GOT3 (cell line): ENCODE data around the gene DLG2.
"Not testable (repeated sequence)": the region's sequence is repeated elsewhere in the genome, so short reads cannot be mapped to it uniquely, and the experiment has no call there.

ENCODE experiments used
- DNase-seq: peaks from one replicate; lab custom pipeline; 2025; ENCODE audit warnings: mixed read lengths; lab: John Stamatoyannopoulos, UW

Gene DLG2

GRCh38 chr11:85231588-85231987, 395.6 kb downstream of the DLG2 start:
- DNase-seq: no peak

GRCh38 chr11:85229723-85230122, 397.4 kb downstream of the DLG2 start:
- not testable (repeated sequence) for DNase-seq

- DNase-seq: no peak
These were observed 430.2 kb downstream of the DLG2 start for GRCh38 chr11:85196968-85197367.

GRCh38 chr11:85195934-85196333, 431.2 kb downstream of the DLG2 start:
- DNase-seq: no peak

- DNase-seq: no peak
These were observed 439.2 kb downstream of the DLG2 start for GRCh38 chr11:85187992-85188391.

- no peak for DNase-seq
These were observed 442.4 kb downstream of the DLG2 start for GRCh38 chr11:85184721-85185120.

GRCh38 chr11:85182441-85183387, 444.4 kb downstream of the DLG2 start:
- no peak for DNase-seq

GRCh38 chr11:85180528-85180927, 446.6 kb downstream of the DLG2 start:
- DNase-seq: no peak

- DNase-seq: no peak
These were observed 455.4 kb downstream of the DLG2 start for GRCh38 chr11:85171648-85172257.

GRCh38 chr11:85170184-85170583, 457.0 kb downstream of the DLG2 start:
- no peak for DNase-seq

GRCh38 chr11:85167471-85167870, 459.7 kb downstream of the DLG2 start:
- no peak for DNase-seq

- DNase-seq: no peak
These were observed 460.1 kb downstream of the DLG2 start for GRCh38 chr11:85167038-85167437.

- no peak for DNase-seq
These were observed 461.3 kb downstream of the DLG2 start for GRCh38 chr11:85165819-85166218.

GRCh38 chr11:85164743-85165142, 462.4 kb downstream of the DLG2 start:
- no peak for DNase-seq

GRCh38 chr11:85154294-85154693, 472.9 kb downstream of the DLG2 start:
- no peak for DNase-seq

GRCh38 chr11:85137597-85137996, 489.5 kb downstream of the DLG2 start:
- DNase-seq: no peak

- DNase-seq: no peak
These were observed 493.5 kb downstream of the DLG2 start for GRCh38 chr11:85133636-85134035.

- no peak for DNase-seq
These were observed 494.1 kb downstream of the DLG2 start for GRCh38 chr11:85132851-85133585.

GRCh38 chr11:85127349-85127748, 499.8 kb downstream of the DLG2 start:
- no peak for DNase-seq

GRCh38 chr11:85123752-85124231, 503.4 kb downstream of the DLG2 start:
- no peak for DNase-seq

- no peak for DNase-seq
These were observed 509.0 kb downstream of the DLG2 start for GRCh38 chr11:85118151-85118550.

GRCh38 chr11:85115798-85116197, 511.3 kb downstream of the DLG2 start:
- no peak for DNase-seq
